GM12891 (cell line): ENCODE data around the gene PRR20G.

ENCODE experiments used
- DNase-seq: peaks from one replicate; pipeline ENCODE4 v3.0.0; 2011; ENCODE audit warnings: low spot score; ENCODE audit not compliant: insufficient read length
- FAIRE-seq: peaks from 2 replicates; lab custom pipeline; 2011; peaks lifted over from hg19 to GRCh38; lab: Jason Lieb, UNC
- PAX5 ChIP-seq: IDR thresholded peaks from 2 replicates; pipeline ENCODE4 v1.6.1; 2011; ENCODE audit warnings: low read length, moderate library complexity, mild to moderate bottlenecking; ENCODE audit not compliant: insufficient read depth, severe bottlenecking
- POLR2A ChIP-seq: IDR thresholded peaks from 2 replicates; pipeline ENCODE4 v1.6.1; 2011; ENCODE audit warnings: low read depth, low read length, control low read depth
- POLR2AphosphoS5 ChIP-seq: IDR thresholded peaks from 2 replicates; pipeline ENCODE4 v1.6.1; 2011; ENCODE audit warnings: low read depth, low read length, control low read depth
- POU2F2 ChIP-seq: IDR thresholded peaks from 2 replicates; pipeline ENCODE4 v1.6.1; 2011; ENCODE audit warnings: low read depth, mild to moderate bottlenecking, control low read depth, low read length, moderate library complexity
- SPI1 ChIP-seq: IDR thresholded peaks from 2 replicates; pipeline ENCODE4 v1.6.1; 2011; ENCODE audit warnings: low read depth, low read length, control low read depth
- TAF1 ChIP-seq: IDR thresholded peaks from 2 replicates; pipeline ENCODE4 v1.6.1; 2011; ENCODE audit warnings: low read depth, low read length, control low read depth

PRR20G gene

GRCh38 chr3:127286571-127287140 is 1.2 kb downstream of the PRR20G start:
- no peak for DNase-seq
- FAIRE-seq: no peak
- TF ChIP-seq TAF1 (no peak), PAX5 (no peak), SPI1 (no peak), POLR2A (no peak), POU2F2 (no peak), POLR2AphosphoS5 (no peak)

- no peak for FAIRE-seq
- TF ChIP-seq SPI1 (no peak), POLR2AphosphoS5 (no peak), TAF1 (no peak), PAX5 (no peak), POLR2A (no peak), POU2F2 (no peak)
- DNase-seq: no peak
Observed at GRCh38 chr3:127284258-127284657, 3.6 kb downstream of the PRR20G start.

- FAIRE-seq (no peak), DNase-seq (no peak)
- TF ChIP-seq SPI1 (no peak), TAF1 (no peak), POU2F2 (no peak), PAX5 (no peak), POLR2AphosphoS5 (no peak), POLR2A (no peak)
Observed at GRCh38 chr3:127277561-127277960, 10.3 kb downstream of the PRR20G start.

GRCh38 chr3:127276995-127277394 is 10.9 kb downstream of the PRR20G start:
- TF ChIP-seq TAF1 (no peak), PAX5 (no peak), POU2F2 (no peak), POLR2A (no peak), SPI1 (no peak), POLR2AphosphoS5 (no peak)
- DNase-seq (no peak), FAIRE-seq (no peak)

GRCh38 chr3:127276396-127276795 is 11.4 kb downstream of the PRR20G start:
- no peak for FAIRE-seq
- TF ChIP-seq SPI1 (no peak), POLR2A (no peak), PAX5 (no peak), POU2F2 (no peak), TAF1 (no peak), POLR2AphosphoS5 (no peak)
- no peak for DNase-seq

GRCh38 chr3:127275287-127275781 is 12.5 kb downstream of the PRR20G start:
- FAIRE-seq (no peak), DNase-seq (no peak)
- TF ChIP-seq POLR2A: no peak
- no peak for TF ChIP-seq SPI1
- no peak for TF ChIP-seq POU2F2
- no peak for TF ChIP-seq TAF1
- no peak for TF ChIP-seq PAX5
- no peak for TF ChIP-seq POLR2AphosphoS5

- FAIRE-seq: no peak
- no peak for DNase-seq
- TF ChIP-seq SPI1 (no peak), PAX5 (no peak), POLR2AphosphoS5 (no peak), POLR2A (no peak), POU2F2 (no peak), TAF1 (no peak)
Observed at GRCh38 chr3:127274200-127274760, 13.6 kb downstream of the PRR20G start.

- no peak for FAIRE-seq
- DNase-seq: no peak
- TF ChIP-seq POLR2A: no peak
- no peak for TF ChIP-seq POLR2AphosphoS5
- TF ChIP-seq SPI1: no peak
- no peak for TF ChIP-seq POU2F2
- TF ChIP-seq TAF1: no peak
- TF ChIP-seq PAX5: no peak
Observed at GRCh38 chr3:127273206-127273605, 14.6 kb downstream of the PRR20G start.

- FAIRE-seq (no peak), DNase-seq (no peak)
- TF ChIP-seq POU2F2 (no peak), POLR2AphosphoS5 (no peak), TAF1 (no peak), POLR2A (no peak), PAX5 (no peak), SPI1 (no peak)
Observed at GRCh38 chr3:127266186-127266585, 21.7 kb downstream of the PRR20G start.

- FAIRE-seq: no peak
Observed at GRCh38 chr3:127265581-127265981, 22.3 kb downstream of the PRR20G start.

More at GRCh38 chr3:127265581-127265981, 22.3 kb downstream of the PRR20G start:
- DNase-seq: no peak
- TF ChIP-seq POLR2AphosphoS5: no peak
- no peak for TF ChIP-seq POU2F2
- no peak for TF ChIP-seq POLR2A
- TF ChIP-seq TAF1: no peak
- TF ChIP-seq SPI1: no peak
- no peak for TF ChIP-seq PAX5
